NT2/D1 (cell line): ENCODE measurements around the gene KSR1.

ENCODE experiments used
- YY1 ChIP-seq: IDR thresholded peaks from 2 replicates; pipeline ENCODE4 v1.6.1; 2011; ENCODE audit not compliant: insufficient read length, insufficient read depth
- ZNF274 ChIP-seq: IDR thresholded peaks from 2 replicates; pipeline ENCODE4 v1.6.1; 2011; ENCODE audit warnings: mild to moderate bottlenecking, low read depth, low read length

DNA sequence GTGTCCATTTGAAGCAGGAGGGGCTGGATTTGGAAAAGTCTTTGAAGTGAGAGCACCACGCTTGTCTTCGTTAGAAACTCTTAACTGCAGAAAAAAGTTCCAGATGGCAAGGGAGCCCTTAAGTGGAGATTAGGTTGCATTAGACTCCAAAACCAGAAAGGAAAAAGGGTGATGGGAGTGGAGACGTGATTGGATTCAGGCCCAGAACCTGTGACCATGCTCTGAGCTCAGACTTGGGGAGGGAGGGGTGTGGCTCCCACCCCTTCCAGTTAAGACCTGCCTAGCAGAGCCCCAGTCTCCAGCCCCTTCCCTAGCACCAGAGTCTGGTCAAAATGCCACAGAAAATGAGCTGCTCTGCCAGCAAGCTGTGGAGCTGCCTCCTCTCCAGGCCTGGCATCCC lies 168.3 kb downstream of the KSR1 start:
- TF ChIP-seq YY1, result no peak
- no peak for TF ChIP-seq ZNF274
